ENCODE results near the gene RALGAPB. TPM values are rescaled to one million over a fixed set of nuclear protein-coding genes. Genes with fewer than 3 reads are reported as not detected.

RALGAPB gene
- total and polyA plus RNA-seq, 2 of the 13 experiments (the other 11 are each of a cell fraction or from before 2014, with no cell fraction given), result 17.6 to 30.6 TPM

- TF ChIP-seq, protein P1, sequence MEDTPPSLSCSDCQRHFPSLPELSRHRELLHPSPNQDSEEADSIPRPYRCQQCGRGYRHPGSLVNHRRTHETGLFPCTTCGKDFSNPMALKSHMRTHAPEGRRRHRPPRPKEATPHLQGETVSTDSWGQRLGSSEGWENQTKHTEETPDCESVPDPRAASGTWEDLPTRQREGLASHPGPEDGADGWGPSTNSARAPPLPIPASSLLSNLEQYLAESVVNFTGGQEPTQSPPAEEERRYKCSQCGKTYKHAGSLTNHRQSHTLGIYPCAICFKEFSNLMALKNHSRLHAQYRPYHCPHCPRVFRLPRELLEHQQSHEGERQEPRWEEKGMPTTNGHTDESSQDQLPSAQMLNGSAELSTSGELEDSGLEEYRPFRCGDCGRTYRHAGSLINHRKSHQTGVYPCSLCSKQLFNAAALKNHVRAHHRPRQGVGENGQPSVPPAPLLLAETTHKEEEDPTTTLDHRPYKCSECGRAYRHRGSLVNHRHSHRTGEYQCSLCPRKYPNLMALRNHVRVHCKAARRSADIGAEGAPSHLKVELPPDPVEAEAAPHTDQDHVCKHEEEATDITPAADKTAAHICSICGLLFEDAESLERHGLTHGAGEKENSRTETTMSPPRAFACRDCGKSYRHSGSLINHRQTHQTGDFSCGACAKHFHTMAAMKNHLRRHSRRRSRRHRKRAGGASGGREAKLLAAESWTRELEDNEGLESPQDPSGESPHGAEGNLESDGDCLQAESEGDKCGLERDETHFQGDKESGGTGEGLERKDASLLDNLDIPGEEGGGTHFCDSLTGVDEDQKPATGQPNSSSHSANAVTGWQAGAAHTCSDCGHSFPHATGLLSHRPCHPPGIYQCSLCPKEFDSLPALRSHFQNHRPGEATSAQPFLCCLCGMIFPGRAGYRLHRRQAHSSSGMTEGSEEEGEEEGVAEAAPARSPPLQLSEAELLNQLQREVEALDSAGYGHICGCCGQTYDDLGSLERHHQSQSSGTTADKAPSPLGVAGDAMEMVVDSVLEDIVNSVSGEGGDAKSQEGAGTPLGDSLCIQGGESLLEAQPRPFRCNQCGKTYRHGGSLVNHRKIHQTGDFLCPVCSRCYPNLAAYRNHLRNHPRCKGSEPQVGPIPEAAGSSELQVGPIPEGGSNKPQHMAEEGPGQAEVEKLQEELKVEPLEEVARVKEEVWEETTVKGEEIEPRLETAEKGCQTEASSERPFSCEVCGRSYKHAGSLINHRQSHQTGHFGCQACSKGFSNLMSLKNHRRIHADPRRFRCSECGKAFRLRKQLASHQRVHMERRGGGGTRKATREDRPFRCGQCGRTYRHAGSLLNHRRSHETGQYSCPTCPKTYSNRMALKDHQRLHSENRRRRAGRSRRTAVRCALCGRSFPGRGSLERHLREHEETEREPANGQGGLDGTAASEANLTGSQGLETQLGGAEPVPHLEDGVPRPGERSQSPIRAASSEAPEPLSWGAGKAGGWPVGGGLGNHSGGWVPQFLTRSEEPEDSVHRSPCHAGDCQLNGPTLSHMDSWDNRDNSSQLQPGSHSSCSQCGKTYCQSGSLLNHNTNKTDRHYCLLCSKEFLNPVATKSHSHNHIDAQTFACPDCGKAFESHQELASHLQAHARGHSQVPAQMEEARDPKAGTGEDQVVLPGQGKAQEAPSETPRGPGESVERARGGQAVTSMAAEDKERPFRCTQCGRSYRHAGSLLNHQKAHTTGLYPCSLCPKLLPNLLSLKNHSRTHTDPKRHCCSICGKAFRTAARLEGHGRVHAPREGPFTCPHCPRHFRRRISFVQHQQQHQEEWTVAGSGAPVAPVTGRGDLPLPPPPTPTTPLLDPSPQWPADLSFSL (CRISPR knock-in tag; IDR thresholded peaks at IDR 0.05), result no peak
- TF ChIP-seq NBN (conservative IDR thresholded peaks at IDR 0.05) (no peak), YEATS2 (CRISPR knock-in tag; IDR thresholded peaks at IDR 0.05; ENCODE audit: borderline replicate concordance) (no peak), ZNF230 (CRISPR knock-in tag; IDR thresholded peaks at IDR 0.05) (no peak), ZNF607 (CRISPR knock-in tag; IDR thresholded peaks at IDR 0.05; ENCODE audit: borderline replicate concordance) (0 out of 2 replicates have a peak, but pooled peaks have one; percentile 50), BRD4 (CRISPR knock-in tag; IDR thresholded peaks at IDR 0.05) (peak; percentile 45; the same call in 1 of the 2 replicates), SIX4 (CRISPR knock-in tag; IDR thresholded peaks at IDR 0.05) (no peak), NR3C1 (CRISPR knock-in tag; IDR thresholded peaks at IDR 0.05) (no peak), JUN (CRISPR knock-in tag; IDR thresholded peaks at IDR 0.05) (no peak), MAZ (IDR thresholded peaks at IDR 0.05; ENCODE audit: borderline replicate concordance, low read depth, low read length) (no peak), MAZ (CRISPR knock-in tag; IDR thresholded peaks at IDR 0.05; ENCODE audit: low read depth) (no peak), ZZZ3 (CRISPR knock-in tag; IDR thresholded peaks at IDR 0.05; ENCODE audit: borderline replicate concordance) (no peak), TGIF2 (CRISPR knock-in tag; IDR thresholded peaks at IDR 0.05) (0 out of 2 replicates have a peak, but pooled peaks have one; percentile 21), ZMAT5 (CRISPR knock-in tag; IDR thresholded peaks at IDR 0.05; ENCODE audit: borderline replicate concordance, low read depth) (no peak), SRY (CRISPR knock-in tag; IDR thresholded peaks at IDR 0.05) (peak; percentile 77; the same call in 1 of the 2 replicates), ZNF850 (CRISPR knock-in tag; conservative IDR thresholded peaks at IDR 0.05) (no peak), U2AF1 (optimal IDR thresholded peaks at IDR 0.05; ENCODE audit: low read depth, low read length) (no peak)
- TF ChIP-seq, protein P2, sequence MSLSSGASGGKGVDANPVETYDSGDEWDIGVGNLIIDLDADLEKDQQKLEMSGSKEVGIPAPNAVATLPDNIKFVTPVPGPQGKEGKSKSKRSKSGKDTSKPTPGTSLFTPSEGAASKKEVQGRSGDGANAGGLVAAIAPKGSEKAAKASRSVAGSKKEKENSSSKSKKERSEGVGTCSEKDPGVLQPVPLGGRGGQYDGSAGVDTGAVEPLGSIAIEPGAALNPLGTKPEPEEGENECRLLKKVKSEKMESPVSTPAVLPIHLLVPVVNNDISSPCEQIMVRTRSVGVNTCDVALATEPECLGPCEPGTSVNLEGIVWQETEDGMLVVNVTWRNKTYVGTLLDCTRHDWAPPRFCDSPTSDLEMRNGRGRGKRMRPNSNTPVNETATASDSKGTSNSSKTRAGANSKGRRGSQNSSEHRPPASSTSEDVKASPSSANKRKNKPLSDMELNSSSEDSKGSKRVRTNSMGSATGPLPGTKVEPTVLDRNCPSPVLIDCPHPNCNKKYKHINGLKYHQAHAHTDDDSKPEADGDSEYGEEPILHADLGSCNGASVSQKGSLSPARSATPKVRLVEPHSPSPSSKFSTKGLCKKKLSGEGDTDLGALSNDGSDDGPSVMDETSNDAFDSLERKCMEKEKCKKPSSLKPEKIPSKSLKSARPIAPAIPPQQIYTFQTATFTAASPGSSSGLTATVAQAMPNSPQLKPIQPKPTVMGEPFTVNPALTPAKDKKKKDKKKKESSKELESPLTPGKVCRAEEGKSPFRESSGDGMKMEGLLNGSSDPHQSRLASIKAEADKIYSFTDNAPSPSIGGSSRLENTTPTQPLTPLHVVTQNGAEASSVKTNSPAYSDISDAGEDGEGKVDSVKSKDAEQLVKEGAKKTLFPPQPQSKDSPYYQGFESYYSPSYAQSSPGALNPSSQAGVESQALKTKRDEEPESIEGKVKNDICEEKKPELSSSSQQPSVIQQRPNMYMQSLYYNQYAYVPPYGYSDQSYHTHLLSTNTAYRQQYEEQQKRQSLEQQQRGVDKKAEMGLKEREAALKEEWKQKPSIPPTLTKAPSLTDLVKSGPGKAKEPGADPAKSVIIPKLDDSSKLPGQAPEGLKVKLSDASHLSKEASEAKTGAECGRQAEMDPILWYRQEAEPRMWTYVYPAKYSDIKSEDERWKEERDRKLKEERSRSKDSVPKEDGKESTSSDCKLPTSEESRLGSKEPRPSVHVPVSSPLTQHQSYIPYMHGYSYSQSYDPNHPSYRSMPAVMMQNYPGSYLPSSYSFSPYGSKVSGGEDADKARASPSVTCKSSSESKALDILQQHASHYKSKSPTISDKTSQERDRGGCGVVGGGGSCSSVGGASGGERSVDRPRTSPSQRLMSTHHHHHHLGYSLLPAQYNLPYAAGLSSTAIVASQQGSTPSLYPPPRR (CRISPR knock-in tag; IDR thresholded peaks at IDR 0.05; ENCODE audit: borderline replicate concordance), result no peak
These were observed 128.9 kb downstream of the RALGAPB start, which contains the start of gene ARHGAP40 (continued) for GRCh38 chr20:38601216-38602184.
